ENCODE measurements around the gene NAV2.

Gene NAV2

GRCh38 chr11:20025332-20025840, 312.7 kb downstream of the NAV2 start:
- in situ Hi-C loops (cut with HindIII; ENCODE audit: low sequenced_read_pairs), result no loop called here

- in situ Hi-C loops (cut with HindIII; ENCODE audit: low sequenced_read_pairs), result no loop called here
These were observed 314.3 kb downstream of the NAV2 start for GRCh38 chr11:20026629-20027555.

GRCh38 chr11:20027556-20028013, 314.9 kb downstream of the NAV2 start:
- in situ Hi-C loops (cut with HindIII; ENCODE audit: low sequenced_read_pairs), result no loop called here

- in situ Hi-C loops (cut with HindIII; ENCODE audit: low sequenced_read_pairs), result no loop called here
These were observed 316.6 kb downstream of the NAV2 start for GRCh38 chr11:20029193-20029592.

- in situ Hi-C loops (cut with HindIII; ENCODE audit: low sequenced_read_pairs), result no loop called here
These were observed 317.8 kb downstream of the NAV2 start for GRCh38 chr11:20030472-20030871.

- in situ Hi-C loops (cut with HindIII; ENCODE audit: low sequenced_read_pairs), result no loop called here
These were observed 318.7 kb downstream of the NAV2 start for GRCh38 chr11:20031155-20032001.

GRCh38 chr11:20032127-20032526, 319.5 kb downstream of the NAV2 start:
- in situ Hi-C loops (cut with HindIII; ENCODE audit: low sequenced_read_pairs), result no loop called here

- in situ Hi-C loops (cut with HindIII; ENCODE audit: low sequenced_read_pairs), result no loop called here
These were observed 320.1 kb downstream of the NAV2 start for GRCh38 chr11:20032577-20033260.

- in situ Hi-C loops (cut with HindIII; ENCODE audit: low sequenced_read_pairs), result no loop called here
These were observed 321.2 kb downstream of the NAV2 start for GRCh38 chr11:20033806-20034205.

GRCh38 chr11:20034941-20035340, 322.3 kb downstream of the NAV2 start:
- in situ Hi-C loops (cut with HindIII; ENCODE audit: low sequenced_read_pairs), result no loop called here

- in situ Hi-C loops (cut with HindIII; ENCODE audit: low sequenced_read_pairs), result no loop called here
These were observed 322.7 kb downstream of the NAV2 start for GRCh38 chr11:20035375-20035700.

GRCh38 chr11:20035701-20036601, 323.3 kb downstream of the NAV2 start:
- in situ Hi-C loops (cut with HindIII; ENCODE audit: low sequenced_read_pairs), result no loop called here

GRCh38 chr11:20036626-20037335, 324.1 kb downstream of the NAV2 start:
- in situ Hi-C loops (cut with HindIII; ENCODE audit: low sequenced_read_pairs), result no loop called here

- in situ Hi-C loops (cut with HindIII; ENCODE audit: low sequenced_read_pairs), result no loop called here
These were observed 324.9 kb downstream of the NAV2 start for GRCh38 chr11:20037396-20038153.

- in situ Hi-C loops (cut with HindIII; ENCODE audit: low sequenced_read_pairs), result no loop called here
These were observed 325.8 kb downstream of the NAV2 start for GRCh38 chr11:20038412-20038811.

GRCh38 chr11:20038972-20039371, 326.3 kb downstream of the NAV2 start:
- in situ Hi-C loops (cut with HindIII; ENCODE audit: low sequenced_read_pairs), result no loop called here

- in situ Hi-C loops (cut with HindIII; ENCODE audit: low sequenced_read_pairs), result no loop called here
These were observed 328.9 kb downstream of the NAV2 start for GRCh38 chr11:20041499-20041898.

- in situ Hi-C loops (cut with HindIII; ENCODE audit: low sequenced_read_pairs), result no loop called here
These were observed 329.5 kb downstream of the NAV2 start for GRCh38 chr11:20042045-20042639.
